DND-41 (cell line): ENCODE measurements around the gene HEXIM1.
A peak's percentile ranks its signal among the peaks of the same experiment; 100 is the strongest.

Experiments
- ATAC-seq: fragments of 200-7000 bp; cut with Tn5 transposase; 3 replicates; pipeline ENCODE4 v1.9.1; 2021; ENCODE audit warnings: low read depth; ENCODE audit not compliant: insufficient read depth
- DNase-seq: peaks from one replicate; pipeline ENCODE4 v3.0.0-alpha.2; 2020
- H2AFZ ChIP-seq: 2 replicates; pipeline ENCODE4 v1.6.0; 2012; ENCODE audit warnings: low read depth, low read length
- H3K27ac ChIP-seq: 2 replicates; pipeline ENCODE4 v1.5.1; 2012; ENCODE audit warnings: low read length, inconsistent platforms
- H3K27me3 ChIP-seq: fragments of 200-600 bp; sonication (generic); 2 replicates; pipeline ENCODE4 v1.6.0; 2012; ENCODE audit warnings: low read length, mild to moderate bottlenecking, inconsistent platforms; ENCODE audit not compliant: insufficient read depth, poor library complexity
- H3K36me3 ChIP-seq: 2 replicates; pipeline ENCODE4 v1.5.1; 2012; ENCODE audit warnings: low read length, inconsistent platforms; ENCODE audit not compliant: insufficient read depth
- H3K4me1 ChIP-seq: 2 replicates; pipeline ENCODE4 v1.5.1; 2012; ENCODE audit warnings: mild to moderate bottlenecking, low read length; ENCODE audit not compliant: insufficient read depth
- H3K4me2 ChIP-seq: 2 replicates; pipeline ENCODE4 v1.6.0; 2012; ENCODE audit warnings: mild to moderate bottlenecking, moderate library complexity, low read length, inconsistent platforms; ENCODE audit not compliant: insufficient read depth
- H3K4me3 ChIP-seq, 2 experiments: fragments of 200-600 bp in 1 of 2; shearing (Covaris generic) in 1 of 2; 2 replicates each; pipeline ENCODE4 v1.5.1; 2012 to 2016; ENCODE audit warnings: inconsistent platforms in 2 of 2, low read length in 2 of 2, mild to moderate bottlenecking in 2 of 2, low read depth in 1 of 2, moderate library complexity in 1 of 2
- H3K79me2 ChIP-seq: 2 replicates; pipeline ENCODE4 v1.6.0; 2012; ENCODE audit warnings: low read length, inconsistent platforms; ENCODE audit not compliant: insufficient read depth
- H3K9ac ChIP-seq: 2 replicates; pipeline ENCODE4 v1.6.0; 2012; ENCODE audit warnings: low read depth, mild to moderate bottlenecking, inconsistent platforms, low read length, moderate library complexity
- H3K9me3 ChIP-seq: 2 replicates; pipeline ENCODE4 v1.5.1; 2012; ENCODE audit warnings: low read length, moderate library complexity, mild to moderate bottlenecking, inconsistent platforms; ENCODE audit not compliant: insufficient read depth, severe bottlenecking
- H4K20me1 ChIP-seq: 2 replicates; pipeline ENCODE4 v1.6.0; 2012; ENCODE audit warnings: low read length; ENCODE audit not compliant: insufficient read depth
- EZH2 ChIP-seq: IDR thresholded peaks from 3 replicates; pipeline ENCODE4 v1.6.1; 2012; ENCODE audit warnings: borderline replicate concordance, low read depth, mild to moderate bottlenecking, moderate library complexity, low read length, inconsistent platforms; ENCODE audit not compliant: severe bottlenecking
- TF ChIP-seq, protein P1 (sequence below): IDR thresholded peaks from 2 replicates; pipeline ENCODE4 v1.5.1; 2012; ENCODE audit warnings: borderline replicate concordance, low read length, moderate library complexity, mild to moderate bottlenecking; ENCODE audit not compliant: poor library complexity, severe bottlenecking; ENCODE audit errors: extremely low read depth

Gene HEXIM1

DNA sequence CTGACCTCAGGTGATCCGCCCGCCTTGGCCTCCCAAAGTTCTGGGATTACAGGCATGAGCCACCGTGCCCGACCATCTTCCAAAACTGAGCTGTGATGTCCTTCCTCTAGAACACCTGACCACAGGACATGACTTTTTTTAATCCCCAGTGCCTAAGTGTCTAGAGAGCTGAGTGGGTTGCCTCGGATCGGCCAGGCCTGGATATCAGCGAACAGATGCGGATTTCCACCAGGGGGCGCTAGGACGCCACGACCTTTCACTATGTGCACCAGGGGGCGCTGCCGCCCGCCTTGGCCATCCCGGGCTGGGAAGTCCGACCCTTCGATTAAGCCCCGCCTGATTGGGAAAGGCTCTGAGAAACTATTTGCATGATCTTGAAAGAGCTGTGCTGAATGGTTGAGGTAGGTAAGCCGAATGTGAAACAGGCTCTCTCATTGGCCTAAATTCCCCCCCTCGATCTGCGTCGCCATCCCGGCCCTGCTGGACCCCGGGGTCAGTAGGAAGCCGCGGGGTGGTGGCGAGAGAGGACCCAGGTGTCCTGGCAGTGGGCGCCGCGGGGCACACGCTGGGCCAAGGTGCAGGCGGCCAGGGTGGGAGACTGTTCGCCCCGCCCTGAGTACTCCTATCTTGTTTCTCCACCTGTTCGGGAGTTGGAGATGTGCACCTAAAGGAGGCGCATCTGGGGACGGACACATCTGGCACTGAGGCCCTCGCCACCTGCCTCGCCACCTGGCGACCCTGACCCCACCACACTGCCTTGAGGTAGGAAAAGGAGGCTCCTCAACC lies 12.9 kb upstream of the HEXIM1 start, which contains the start of gene ACBD4:
Gene ACBD4, plus strand, starts transcription at position 496 of the 786 bp plus-strand sequence. CDS start 458 bp downstream, outside the sequence.
- peaks cover 7% of the 10 kb centered on the region; the same call in 1 of the 2 replicates for H3K79me2 ChIP-seq
- H3K27ac ChIP-seq = peak within 1 kb of the TSS; percentile 68
- H2AFZ ChIP-seq = peak within 1 kb of the TSS; percentile 76
- ATAC-seq (peak; percentile 92), DNase-seq (peak; percentile 96)
- H3K4me2 ChIP-seq = peak within 1 kb of the TSS; percentile 81
- H3K27me3 ChIP-seq = no peaks in the 10 kb centered on the region
- H3K9me3 ChIP-seq = no peaks in the 10 kb centered on the region
- peak within 1 kb of the TSS; percentile 22 to 66; a peak in 3 of 4 replicates for H3K4me3 ChIP-seq
- peaks cover 11% of the 10 kb centered on the region; the same call in 1 of the 2 replicates for H3K36me3 ChIP-seq
- no peak for TF ChIP-seq EZH2
- TF ChIP-seq, protein P1, sequence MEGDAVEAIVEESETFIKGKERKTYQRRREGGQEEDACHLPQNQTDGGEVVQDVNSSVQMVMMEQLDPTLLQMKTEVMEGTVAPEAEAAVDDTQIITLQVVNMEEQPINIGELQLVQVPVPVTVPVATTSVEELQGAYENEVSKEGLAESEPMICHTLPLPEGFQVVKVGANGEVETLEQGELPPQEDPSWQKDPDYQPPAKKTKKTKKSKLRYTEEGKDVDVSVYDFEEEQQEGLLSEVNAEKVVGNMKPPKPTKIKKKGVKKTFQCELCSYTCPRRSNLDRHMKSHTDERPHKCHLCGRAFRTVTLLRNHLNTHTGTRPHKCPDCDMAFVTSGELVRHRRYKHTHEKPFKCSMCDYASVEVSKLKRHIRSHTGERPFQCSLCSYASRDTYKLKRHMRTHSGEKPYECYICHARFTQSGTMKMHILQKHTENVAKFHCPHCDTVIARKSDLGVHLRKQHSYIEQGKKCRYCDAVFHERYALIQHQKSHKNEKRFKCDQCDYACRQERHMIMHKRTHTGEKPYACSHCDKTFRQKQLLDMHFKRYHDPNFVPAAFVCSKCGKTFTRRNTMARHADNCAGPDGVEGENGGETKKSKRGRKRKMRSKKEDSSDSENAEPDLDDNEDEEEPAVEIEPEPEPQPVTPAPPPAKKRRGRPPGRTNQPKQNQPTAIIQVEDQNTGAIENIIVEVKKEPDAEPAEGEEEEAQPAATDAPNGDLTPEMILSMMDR = peak; percentile 100
- H3K9ac ChIP-seq = peak within 1 kb of the TSS; percentile 59
- no peaks in the 10 kb centered on the region for H4K20me1 ChIP-seq
- H3K4me1 ChIP-seq = peaks cover 37% of the 10 kb centered on the region

DNA sequence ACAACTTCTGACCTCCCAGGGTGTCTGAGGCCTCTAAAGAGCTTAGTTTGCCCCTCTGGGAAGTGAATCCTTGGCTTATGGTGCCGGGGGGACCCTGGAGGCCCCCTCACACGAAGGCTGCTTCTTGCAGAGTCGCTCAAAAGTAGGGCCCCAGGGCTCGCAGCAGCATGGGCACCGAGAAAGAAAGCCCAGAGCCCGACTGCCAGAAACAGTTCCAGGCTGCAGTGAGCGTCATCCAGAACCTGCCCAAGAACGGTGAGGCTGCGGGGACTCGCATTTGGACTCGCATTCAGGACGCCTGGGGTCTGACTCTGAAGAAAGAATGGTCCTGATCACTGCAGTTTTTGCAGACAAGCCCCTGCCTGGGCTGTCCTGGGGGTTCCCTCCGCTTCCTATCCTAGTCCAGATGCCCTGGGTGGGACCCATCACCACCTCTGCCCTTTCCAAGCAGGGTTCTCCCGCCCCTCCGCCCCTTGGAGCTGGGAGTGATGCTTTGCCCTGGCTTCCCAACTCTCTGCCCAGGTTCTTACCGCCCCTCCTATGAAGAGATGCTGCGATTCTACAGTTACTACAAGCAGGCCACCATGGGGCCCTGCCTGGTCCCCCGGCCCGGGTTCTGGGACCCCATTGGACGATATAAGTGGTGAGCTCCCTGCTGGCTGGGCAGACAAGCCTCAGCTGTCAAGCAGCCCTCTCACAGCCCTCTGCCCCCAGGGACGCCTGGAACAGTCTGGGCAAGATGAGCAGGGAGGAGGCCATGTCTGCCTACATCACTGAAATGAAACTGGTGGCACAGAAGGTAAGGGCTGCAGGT lies 12.1 kb upstream of the HEXIM1 start:
- Histone ChIP-seq H3K36me3 (peaks cover 11% of the 10 kb centered on the region; the same call in 1 of the 2 replicates), H3K9me3 (no peaks in the 10 kb centered on the region), H3K4me2 (peak overlapping the region; percentile 81), H3K27me3 (no peaks in the 10 kb centered on the region), H3K9ac (peak overlapping the region; percentile 59), H3K79me2 (peaks cover 7% of the 10 kb centered on the region; the same call in 1 of the 2 replicates), H4K20me1 (no peaks in the 10 kb centered on the region), H3K4me3 (peak overlapping the region; percentile 22 to 66; a peak in 3 of 4 replicates), H3K27ac (peak overlapping the region; percentile 68), H3K4me1 (peaks cover 35% of the 10 kb centered on the region), H2AFZ (peak overlapping the region; percentile 76)
- TF ChIP-seq EZH2 = no peak
- no peak for ATAC-seq
- no peak for DNase-seq

DNA sequence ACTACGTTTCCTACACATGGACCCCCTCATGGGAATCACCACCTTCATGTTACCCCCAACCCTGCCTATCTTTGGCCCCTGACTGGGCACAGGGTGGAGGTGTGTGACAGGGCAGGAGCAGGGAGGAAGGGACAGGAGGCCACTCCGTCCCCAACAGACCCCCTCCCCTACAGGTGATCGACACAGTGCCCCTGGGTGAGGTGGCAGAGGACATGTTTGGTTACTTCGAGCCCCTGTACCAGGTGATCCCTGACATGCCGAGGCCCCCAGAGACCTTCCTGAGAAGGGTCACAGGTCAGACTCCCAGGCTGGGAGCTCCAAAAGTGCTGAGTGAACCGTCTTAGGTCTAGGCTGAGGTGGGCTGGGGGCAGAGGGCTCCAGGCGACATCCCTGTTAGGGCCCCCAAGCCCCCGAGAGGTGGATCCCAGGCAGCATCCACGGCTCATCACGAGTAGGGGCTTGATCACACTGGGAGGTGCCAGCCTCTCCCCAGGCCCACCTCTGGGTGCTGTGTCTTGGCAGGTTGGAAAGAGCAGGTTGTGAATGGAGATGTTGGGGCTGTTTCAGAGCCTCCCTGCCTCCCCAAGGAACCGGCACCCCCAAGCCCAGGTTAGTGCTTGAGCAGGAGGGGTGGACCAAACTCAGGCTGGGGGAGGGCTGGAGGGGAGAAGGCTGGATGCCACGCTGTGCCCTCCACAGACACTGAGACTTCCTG lies 11.3 kb upstream of the HEXIM1 start:
- H3K4me2 ChIP-seq = peak overlapping the region; percentile 81

More for the DNA sequence above, 11.3 kb upstream of the HEXIM1 start:
- H3K79me2 ChIP-seq = peaks cover 7% of the 10 kb centered on the region; the same call in 1 of the 2 replicates
- no peaks in the 10 kb centered on the region for H3K9me3 ChIP-seq
- no peaks in the 10 kb centered on the region for H4K20me1 ChIP-seq
- peak overlapping the region in 1 of 2 experiments; percentile 66; a peak in 1 of 4 replicates for H3K4me3 ChIP-seq
- H3K9ac ChIP-seq = peak overlapping the region; percentile 59
- peaks cover 11% of the 10 kb centered on the region; the same call in 1 of the 2 replicates for H3K36me3 ChIP-seq
- H3K27me3 ChIP-seq = no peaks in the 10 kb centered on the region
- no peak overlapping the region for H2AFZ ChIP-seq
- H3K27ac ChIP-seq = no peak overlapping the region
- no peak for ATAC-seq
- no peak for DNase-seq
- TF ChIP-seq, protein P1 = no peak
- no peak for TF ChIP-seq EZH2
- H3K4me1 ChIP-seq = peaks cover 27% of the 10 kb centered on the region
